ENCODE results near the gene PNPLA2. TPM values are rescaled to one million over a fixed set of nuclear protein-coding genes. Genes with fewer than 3 reads are reported as not detected.

Gene PNPLA2
- total and polyA plus RNA-seq, 2 of the 8 experiments (the other 6 are each of a cell fraction or from before 2014, with no cell fraction given): 30.9 to 62.1 TPM

DNA sequence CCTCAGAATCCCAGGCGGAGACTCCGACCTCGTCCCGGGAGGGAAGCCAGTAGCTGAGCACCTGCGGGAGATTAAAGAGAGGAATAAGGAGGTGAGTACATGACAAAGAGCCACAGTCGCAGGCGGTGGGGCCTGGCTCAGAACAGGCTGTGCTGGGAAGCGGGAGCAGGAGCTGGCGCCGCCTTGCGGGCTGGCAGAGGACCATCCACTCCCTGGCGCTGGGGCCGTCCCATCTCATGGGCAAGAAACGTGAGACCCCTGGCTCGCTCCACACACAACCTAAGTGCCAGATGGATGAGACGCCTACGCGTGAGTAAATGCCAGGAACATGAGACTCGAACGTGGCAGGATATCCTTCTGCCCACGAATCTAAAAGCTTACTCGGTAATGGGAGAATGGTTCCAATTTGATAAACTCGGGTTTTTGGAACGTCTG, 35.1 kb upstream of the PNPLA2 start (continued):
- TF ChIP-seq, protein P1, sequence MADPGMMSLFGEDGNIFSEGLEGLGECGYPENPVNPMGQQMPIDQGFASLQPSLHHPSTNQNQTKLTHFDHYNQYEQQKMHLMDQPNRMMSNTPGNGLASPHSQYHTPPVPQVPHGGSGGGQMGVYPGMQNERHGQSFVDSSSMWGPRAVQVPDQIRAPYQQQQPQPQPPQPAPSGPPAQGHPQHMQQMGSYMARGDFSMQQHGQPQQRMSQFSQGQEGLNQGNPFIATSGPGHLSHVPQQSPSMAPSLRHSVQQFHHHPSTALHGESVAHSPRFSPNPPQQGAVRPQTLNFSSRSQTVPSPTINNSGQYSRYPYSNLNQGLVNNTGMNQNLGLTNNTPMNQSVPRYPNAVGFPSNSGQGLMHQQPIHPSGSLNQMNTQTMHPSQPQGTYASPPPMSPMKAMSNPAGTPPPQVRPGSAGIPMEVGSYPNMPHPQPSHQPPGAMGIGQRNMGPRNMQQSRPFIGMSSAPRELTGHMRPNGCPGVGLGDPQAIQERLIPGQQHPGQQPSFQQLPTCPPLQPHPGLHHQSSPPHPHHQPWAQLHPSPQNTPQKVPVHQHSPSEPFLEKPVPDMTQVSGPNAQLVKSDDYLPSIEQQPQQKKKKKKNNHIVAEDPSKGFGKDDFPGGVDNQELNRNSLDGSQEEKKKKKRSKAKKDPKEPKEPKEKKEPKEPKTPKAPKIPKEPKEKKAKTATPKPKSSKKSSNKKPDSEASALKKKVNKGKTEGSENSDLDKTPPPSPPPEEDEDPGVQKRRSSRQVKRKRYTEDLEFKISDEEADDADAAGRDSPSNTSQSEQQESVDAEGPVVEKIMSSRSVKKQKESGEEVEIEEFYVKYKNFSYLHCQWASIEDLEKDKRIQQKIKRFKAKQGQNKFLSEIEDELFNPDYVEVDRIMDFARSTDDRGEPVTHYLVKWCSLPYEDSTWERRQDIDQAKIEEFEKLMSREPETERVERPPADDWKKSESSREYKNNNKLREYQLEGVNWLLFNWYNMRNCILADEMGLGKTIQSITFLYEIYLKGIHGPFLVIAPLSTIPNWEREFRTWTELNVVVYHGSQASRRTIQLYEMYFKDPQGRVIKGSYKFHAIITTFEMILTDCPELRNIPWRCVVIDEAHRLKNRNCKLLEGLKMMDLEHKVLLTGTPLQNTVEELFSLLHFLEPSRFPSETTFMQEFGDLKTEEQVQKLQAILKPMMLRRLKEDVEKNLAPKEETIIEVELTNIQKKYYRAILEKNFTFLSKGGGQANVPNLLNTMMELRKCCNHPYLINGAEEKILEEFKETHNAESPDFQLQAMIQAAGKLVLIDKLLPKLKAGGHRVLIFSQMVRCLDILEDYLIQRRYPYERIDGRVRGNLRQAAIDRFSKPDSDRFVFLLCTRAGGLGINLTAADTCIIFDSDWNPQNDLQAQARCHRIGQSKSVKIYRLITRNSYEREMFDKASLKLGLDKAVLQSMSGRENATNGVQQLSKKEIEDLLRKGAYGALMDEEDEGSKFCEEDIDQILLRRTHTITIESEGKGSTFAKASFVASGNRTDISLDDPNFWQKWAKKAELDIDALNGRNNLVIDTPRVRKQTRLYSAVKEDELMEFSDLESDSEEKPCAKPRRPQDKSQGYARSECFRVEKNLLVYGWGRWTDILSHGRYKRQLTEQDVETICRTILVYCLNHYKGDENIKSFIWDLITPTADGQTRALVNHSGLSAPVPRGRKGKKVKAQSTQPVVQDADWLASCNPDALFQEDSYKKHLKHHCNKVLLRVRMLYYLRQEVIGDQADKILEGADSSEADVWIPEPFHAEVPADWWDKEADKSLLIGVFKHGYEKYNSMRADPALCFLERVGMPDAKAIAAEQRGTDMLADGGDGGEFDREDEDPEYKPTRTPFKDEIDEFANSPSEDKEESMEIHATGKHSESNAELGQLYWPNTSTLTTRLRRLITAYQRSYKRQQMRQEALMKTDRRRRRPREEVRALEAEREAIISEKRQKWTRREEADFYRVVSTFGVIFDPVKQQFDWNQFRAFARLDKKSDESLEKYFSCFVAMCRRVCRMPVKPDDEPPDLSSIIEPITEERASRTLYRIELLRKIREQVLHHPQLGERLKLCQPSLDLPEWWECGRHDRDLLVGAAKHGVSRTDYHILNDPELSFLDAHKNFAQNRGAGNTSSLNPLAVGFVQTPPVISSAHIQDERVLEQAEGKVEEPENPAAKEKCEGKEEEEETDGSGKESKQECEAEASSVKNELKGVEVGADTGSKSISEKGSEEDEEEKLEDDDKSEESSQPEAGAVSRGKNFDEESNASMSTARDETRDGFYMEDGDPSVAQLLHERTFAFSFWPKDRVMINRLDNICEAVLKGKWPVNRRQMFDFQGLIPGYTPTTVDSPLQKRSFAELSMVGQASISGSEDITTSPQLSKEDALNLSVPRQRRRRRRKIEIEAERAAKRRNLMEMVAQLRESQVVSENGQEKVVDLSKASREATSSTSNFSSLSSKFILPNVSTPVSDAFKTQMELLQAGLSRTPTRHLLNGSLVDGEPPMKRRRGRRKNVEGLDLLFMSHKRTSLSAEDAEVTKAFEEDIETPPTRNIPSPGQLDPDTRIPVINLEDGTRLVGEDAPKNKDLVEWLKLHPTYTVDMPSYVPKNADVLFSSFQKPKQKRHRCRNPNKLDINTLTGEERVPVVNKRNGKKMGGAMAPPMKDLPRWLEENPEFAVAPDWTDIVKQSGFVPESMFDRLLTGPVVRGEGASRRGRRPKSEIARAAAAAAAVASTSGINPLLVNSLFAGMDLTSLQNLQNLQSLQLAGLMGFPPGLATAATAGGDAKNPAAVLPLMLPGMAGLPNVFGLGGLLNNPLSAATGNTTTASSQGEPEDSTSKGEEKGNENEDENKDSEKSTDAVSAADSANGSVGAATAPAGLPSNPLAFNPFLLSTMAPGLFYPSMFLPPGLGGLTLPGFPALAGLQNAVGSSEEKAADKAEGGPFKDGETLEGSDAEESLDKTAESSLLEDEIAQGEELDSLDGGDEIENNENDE (IDR thresholded peaks at IDR 0.05; ENCODE audit: insufficient replicate concordance, low read length): no peak
- TF ChIP-seq EZH2 (IDR thresholded peaks at IDR 0.05; ENCODE audit: low read depth, low read length, severe bottlenecking): no peak
- no peak for TF ChIP-seq POU5F1 (IDR thresholded peaks at IDR 0.05; ENCODE audit: low read depth, low read length)
- TF ChIP-seq ATF3 (IDR thresholded peaks at IDR 0.05; ENCODE audit: insufficient read depth, low read depth, low read length): no peak
- TF ChIP-seq NANOG (IDR thresholded peaks at IDR 0.05; ENCODE audit: insufficient read depth, low read depth, low read length, poor library complexity, severe bottlenecking): no peak
- TF ChIP-seq PHF8 (conservative IDR thresholded peaks at IDR 0.05; ENCODE audit: low read depth, low read length): no peak
- TF ChIP-seq RNF2 (IDR thresholded peaks at IDR 0.05; ENCODE audit: borderline replicate concordance, low read depth, low read length, missing control alignments, poor library complexity, severe bottlenecking): no peak
- TF ChIP-seq SRF (IDR thresholded peaks at IDR 0.05; ENCODE audit: low read depth, low read length): no peak

Measured in H1 (cell line).